Fibroblast of skin of back (primary cell): ENCODE measurements around the gene ODAD4.
A peak's percentile ranks its signal among the peaks of the same experiment; 100 is the strongest.
"Not testable (repeated sequence)": the region's sequence is repeated elsewhere in the genome, so short reads cannot be mapped to it uniquely, and the experiment has no call there.

ENCODE experiments used
- DNase-seq: peaks from one replicate; pipeline ENCODE4 v3.0.0-alpha.2; 2013

The ODAD4 gene

DNA sequence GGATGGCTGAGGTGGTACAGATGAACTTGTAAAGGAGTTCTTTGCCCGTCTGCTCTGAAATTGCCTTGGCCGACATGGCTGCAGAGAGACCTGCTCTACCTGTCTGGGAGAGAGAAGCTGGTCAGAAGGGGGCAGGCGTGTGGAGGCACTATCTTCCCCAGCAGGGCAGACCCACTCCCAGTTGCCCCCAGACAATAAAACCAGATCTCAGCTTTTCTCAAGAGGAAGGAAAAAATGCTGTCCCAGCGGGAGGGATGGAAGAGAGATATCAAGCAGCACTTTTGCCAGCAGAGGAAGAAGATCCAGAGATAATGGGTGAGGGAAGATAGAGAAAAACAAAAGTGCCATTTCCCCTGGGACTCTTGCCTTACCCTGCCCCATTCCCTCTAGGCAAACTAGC is 16.6 kb upstream of the ODAD4 start:
- no peak for DNase-seq

DNA sequence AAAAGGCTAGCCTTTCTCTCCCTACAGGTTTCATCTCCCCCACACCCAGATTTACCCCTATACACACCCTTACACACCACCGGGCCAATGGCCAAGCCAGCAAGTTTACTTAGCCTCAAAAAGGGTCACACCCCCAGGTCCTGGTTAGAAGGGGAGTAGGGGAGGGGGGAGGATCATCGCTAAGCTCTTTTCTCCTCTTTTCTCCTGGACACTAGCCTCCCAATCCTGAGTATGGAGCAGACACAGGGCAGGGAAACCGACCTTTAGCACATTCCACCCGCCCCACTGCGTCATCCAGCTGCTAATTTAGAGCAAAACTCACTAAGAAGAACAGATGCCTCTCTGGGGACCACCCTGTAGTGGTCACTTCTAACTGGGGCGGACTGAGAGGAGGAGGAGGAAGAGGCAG is 16.1 kb upstream of the ODAD4 start:
- DNase-seq: no peak

DNA sequence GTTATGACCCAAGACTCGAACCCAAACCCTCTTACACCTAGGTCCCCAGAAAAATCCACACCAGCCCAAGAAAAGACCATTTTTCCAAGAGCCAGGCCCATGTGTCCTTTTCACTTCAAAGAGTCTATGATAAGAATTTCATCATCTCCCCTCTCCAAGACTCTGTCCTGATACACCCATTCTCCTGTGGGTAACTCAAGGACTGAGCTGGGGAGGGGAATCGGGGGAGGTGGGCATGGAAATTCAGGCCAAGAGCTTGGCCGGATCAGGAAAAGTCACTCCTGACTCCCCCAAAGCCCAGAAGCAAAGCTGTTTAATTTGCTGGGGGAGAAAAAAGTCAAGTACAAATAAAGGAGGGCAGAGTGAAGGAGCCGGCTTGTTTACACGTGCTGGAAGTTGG is 15.4 kb upstream of the ODAD4 start:
- no peak for DNase-seq

DNA sequence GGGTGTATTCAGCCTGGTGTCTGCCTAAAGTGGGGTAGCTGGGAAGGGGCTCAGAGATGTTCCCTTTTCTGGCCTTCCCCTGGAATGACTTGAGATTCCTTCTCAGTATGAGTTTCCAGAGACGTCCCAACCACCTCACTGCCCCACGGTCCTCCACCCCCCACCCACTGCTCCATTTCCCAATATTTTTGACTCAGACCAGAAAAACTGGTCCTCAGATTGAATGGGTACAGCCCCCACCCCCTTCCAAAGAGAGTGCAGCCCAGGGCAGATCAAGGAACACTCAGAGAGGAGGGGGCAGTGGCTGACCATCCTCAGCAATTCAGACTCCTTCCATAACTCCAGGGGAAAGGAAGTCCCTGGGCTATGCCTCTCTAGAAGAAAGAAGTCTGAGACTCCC is 14.9 kb upstream of the ODAD4 start:
- no peak for DNase-seq

- peak; percentile 45 for DNase-seq
Observed at GRCh38 chr17:41917192-41917591, 13.2 kb upstream of the ODAD4 start.

DNA sequence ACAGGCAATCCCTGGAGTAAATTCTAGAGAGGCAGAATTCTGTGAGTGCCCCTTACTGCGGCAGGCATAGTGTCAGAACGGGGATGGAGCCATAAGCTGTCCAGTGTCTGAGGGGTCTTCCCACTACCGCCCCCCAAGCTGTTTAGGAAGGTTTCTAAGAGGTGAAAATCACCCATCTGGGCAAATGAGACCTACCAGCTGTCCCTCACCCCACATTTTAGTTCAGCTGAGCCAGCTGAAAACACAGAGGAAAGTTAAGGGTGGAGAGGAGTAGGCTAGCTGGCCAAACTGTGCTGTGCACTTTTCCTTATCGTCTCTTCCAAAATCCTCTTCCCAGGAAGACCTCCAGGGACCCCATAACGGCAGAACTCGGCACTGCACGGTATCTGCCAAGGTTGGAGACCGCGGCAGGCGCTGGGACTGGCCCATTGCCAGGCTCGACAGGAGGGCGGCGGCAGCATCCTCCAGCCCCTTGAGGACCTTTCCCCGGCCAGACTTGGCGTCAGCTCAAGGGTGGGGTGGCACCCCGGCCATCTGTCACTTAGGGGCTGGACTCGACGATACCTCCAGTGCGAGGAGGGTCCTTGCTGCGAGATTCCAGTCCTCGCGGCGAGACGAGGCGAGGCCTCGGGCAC is 12.6 kb upstream of the ODAD4 start:
- peak; percentile 50 for DNase-seq

GRCh38 chr17:41918314-41919164 is 11.9 kb upstream of the ODAD4 start, which contains the start of gene ACLY:
Gene ACLY, minus strand, starts transcription at chr17:41918951. Its CDS starts 5,078 bp downstream, at chr17:41913873.
- DNase-seq: peak; percentile 97

DNA sequence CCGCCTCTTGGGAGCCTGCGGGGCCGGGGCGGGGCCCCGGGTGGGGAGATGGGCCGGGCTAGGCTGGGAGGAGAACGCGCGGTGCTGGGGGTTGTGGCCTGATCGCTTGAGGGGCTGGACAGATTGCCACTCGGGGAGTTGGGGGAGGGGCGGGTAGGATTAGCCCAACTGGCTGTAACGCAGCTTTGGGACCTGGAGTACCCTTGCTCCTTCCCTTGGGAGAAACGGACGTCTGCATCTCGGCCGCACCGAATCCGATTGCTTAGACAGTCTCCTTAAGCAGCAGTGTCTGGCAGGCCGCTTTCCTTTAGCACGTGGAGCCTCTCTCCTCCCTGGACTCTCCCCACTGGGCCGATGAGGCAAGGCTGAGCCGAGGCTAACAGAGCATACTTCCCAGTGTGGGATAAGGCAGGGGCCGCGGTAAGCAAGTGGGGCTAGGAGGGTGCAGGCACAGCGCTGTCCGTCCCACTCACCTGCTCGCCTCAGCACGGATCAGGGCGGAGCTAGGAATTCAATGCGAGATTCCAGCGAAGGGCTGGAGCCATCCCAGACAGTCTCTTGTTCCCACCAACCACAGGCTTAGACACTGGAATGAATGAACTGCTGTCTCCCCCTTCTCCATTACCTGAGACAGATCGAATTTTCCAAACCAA is 11.1 kb upstream of the ODAD4 start:
- no peak for DNase-seq

GRCh38 chr17:41919840-41920579 is 10.4 kb upstream of the ODAD4 start:
- no peak for DNase-seq

GRCh38 chr17:41920580-41920955 is 9.8 kb upstream of the ODAD4 start:
- DNase-seq: no peak

GRCh38 chr17:41925991-41926590 is 4.3 kb upstream of the ODAD4 start:
- DNase-seq: no peak

DNA sequence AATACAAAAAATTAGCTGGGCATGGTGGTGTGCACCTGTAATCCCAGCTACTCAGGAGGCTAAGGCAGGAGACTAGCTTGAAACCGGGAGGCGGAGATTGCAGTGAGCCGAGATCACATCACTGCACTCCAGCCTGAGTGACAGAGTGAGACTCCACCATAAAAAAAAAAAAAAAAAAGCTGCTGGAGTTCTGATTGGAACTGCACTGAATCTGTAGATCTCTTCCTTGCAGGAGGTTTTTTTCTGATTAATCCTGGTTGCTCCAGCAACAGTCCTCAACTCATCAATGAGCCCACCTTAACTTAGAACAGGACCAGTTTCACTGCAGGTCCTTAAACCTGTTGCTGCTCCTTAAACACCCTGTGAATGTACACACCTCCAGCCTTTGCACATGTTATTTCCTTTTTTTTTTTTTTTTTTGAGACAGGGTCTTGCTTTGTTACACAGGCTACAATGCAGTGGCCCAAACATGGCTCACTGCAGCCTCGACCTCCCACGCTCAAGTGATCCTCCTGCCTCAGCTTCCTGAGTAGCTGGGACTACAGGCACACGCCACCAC is 1.6 kb upstream of the ODAD4 start:
- DNase-seq: no peak

GRCh38 chr17:41930833-41931156 is 378 bp downstream of the ODAD4 start:
- DNase-seq: not testable (repeated sequence)

- DNase-seq: not testable (repeated sequence)
Observed at GRCh38 chr17:41931715-41932114, 1.3 kb downstream of the ODAD4 start.

DNA sequence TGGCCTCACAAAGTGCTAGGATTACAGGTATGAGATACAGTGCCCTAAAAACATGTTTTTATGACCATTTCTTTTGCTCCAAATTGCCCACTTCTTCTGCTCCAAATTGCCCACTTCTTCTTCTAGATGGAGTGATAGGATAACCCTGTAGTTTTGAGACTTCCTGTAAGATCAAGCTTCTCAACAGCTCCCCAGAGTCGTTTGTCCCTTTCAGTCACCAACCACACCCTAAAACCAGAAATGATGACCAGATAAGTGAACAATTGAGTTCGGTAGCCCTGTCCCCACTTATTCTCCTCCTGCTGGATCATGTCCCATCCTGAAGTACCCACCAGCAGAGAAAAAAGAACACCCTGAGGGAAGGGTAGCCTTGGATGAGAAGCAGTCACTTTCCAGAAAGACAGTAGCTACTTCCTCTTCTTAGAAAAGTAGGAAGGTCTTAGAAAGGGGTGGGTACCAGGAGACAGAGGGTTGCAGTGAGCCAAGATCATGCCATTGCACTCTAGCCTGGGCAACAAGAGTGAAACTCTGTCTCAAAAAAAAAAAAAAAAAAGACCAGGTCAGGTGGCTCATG is 2.5 kb downstream of the ODAD4 start:
- DNase-seq: no peak

- DNase-seq: no peak
Observed at GRCh38 chr17:41935641-41936040, 5.2 kb downstream of the ODAD4 start.

DNA sequence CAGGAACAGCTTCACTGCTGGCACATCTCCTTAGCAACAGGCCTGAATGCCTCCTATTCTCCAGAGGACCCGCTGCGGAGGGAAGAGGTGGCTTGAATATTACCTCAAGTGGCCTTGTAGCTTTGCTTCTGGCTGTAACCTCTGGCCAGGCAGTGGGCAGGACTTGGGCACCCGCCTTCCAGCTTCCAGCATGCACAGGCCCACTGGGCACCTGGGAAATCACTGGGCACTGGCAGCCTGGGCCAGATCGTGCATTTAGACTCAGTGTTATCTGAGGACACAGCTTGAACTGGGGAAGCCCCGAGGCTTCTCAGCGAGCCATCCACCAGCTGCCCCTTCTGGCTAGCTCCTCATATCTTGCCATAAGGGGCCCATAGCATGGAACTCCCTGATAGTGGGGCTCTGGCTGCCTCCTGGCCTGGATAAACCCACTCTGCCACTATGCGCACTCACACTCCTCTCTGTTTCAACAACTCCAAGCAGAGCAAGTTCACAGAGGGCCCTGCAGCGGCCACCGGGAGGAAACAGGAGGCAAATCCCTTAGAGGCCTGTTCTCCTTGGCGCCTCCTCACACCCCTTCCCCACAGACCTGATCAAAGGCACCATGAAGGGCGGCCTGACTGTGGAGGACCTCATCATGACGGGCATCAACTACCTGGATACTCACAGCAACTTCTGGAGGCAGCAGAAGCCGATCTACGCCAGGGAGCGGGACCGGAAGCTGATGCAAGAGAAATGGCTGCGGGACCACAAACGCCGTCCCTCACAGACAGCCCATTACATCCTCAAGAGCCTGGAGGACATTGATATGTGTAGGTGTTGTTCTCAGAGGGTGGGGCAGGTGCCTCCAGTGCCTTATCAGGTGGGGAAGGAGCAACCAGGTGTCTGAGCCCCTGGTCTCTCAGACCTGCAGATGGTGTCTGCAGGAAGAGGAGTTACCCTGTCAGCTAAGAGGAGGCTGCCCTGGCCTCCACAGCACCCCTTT is 7.8 kb downstream of the ODAD4 start:
- no peak for DNase-seq

DNA sequence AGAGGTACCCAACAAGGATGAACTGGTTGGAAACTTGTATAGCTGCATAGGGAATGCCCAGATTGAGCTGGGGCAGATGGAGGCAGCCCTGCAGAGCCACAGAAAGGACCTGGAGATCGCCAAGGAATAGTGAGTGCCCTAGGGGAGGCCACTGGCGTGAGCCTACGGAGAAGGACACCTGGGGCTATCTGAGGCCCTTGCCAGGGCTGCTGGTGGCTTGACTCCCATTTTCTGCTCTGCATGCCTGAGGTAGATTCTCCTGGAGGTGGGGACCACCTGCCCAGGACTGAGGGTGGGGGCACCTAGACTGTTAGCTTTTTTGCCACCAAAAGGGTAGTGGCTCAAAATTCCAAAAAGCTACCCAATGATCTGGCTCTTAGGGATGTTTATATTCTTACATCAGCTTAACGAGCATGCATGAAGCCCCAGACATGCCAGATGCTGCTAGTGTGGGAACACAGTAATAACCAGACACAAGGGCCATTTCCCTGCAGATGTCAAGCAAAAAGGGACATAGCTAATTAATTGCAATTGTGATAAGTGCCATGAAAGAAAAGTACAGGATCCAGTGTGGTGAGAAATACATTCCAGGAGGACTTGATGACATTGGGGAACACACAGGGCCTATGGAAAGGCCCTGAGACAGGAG is 8.8 kb downstream of the ODAD4 start:
- no peak for DNase-seq

GRCh38 chr17:41939693-41940090 is 9.3 kb downstream of the ODAD4 start:
- no peak for DNase-seq

- DNase-seq: no peak
Observed at GRCh38 chr17:41941168-41941567, 10.8 kb downstream of the ODAD4 start.
